DOHH2 (cell line): ENCODE data around the gene EARS2.
"Not testable (repeated sequence)": the region's sequence is repeated elsewhere in the genome, so short reads cannot be mapped to it uniquely, and the experiment has no call there.

Experiments used
- EZH2phosphoT487 ChIP-seq: fragments of 200-600 bp; sonication (generic); IDR thresholded peaks from 2 replicates; pipeline ENCODE4 v1.6.1; 2017; ENCODE audit warnings: borderline replicate concordance, mild to moderate bottlenecking, antibody characterized with exemption, low read length, moderate library complexity, mixed read lengths
- TF ChIP-seq, protein P1 (sequence below): fragments of 200-600 bp; sonication (generic); IDR thresholded peaks from one replicate; pipeline ENCODE4 v1.5.1; 2014; ENCODE audit warnings: antibody characterized with exemption, mild to moderate bottlenecking, low read depth, low read length; ENCODE audit not compliant: poor library complexity, severe bottlenecking

DNA sequence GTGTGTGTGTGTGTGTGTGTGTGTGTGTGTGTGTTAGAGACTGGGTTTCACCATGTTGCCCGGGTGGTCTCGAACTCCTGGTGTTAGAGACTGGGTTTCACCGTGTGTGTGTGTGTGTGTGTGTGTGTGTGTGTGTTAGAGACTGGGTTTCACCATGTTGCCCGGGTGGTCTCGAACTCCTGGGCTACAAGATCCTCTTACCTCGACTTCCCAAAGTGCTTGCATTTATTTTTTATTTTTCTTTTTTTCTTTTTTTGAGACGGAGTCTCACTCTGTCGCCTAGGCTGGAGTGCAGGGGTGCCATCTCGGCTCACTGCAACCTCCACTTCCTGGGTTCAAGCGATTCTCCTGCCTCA lies 46.3 kb downstream of the EARS2 start:
- TF ChIP-seq, protein P1, sequence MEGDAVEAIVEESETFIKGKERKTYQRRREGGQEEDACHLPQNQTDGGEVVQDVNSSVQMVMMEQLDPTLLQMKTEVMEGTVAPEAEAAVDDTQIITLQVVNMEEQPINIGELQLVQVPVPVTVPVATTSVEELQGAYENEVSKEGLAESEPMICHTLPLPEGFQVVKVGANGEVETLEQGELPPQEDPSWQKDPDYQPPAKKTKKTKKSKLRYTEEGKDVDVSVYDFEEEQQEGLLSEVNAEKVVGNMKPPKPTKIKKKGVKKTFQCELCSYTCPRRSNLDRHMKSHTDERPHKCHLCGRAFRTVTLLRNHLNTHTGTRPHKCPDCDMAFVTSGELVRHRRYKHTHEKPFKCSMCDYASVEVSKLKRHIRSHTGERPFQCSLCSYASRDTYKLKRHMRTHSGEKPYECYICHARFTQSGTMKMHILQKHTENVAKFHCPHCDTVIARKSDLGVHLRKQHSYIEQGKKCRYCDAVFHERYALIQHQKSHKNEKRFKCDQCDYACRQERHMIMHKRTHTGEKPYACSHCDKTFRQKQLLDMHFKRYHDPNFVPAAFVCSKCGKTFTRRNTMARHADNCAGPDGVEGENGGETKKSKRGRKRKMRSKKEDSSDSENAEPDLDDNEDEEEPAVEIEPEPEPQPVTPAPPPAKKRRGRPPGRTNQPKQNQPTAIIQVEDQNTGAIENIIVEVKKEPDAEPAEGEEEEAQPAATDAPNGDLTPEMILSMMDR: not testable (repeated sequence)
- not testable (repeated sequence) for TF ChIP-seq EZH2phosphoT487
